Ishikawa (cell line): ENCODE measurements around the gene DSCAML1.

Experiments used
- CEBPB ChIP-seq: IDR thresholded peaks from 2 replicates; pipeline ENCODE4 v1.6.1; 2012
- EP300 ChIP-seq: IDR thresholded peaks from 2 replicates; pipeline ENCODE4 v1.6.1; 2012; ENCODE audit warnings: borderline replicate concordance
- FOXM1 ChIP-seq: IDR thresholded peaks from 2 replicates; pipeline ENCODE4 v1.6.1; 2012; ENCODE audit warnings: low read depth, borderline replicate concordance
- NFIC ChIP-seq: IDR thresholded peaks from 2 replicates; pipeline ENCODE4 v1.6.1; 2012
- RAD21 ChIP-seq: IDR thresholded peaks from 2 replicates; pipeline ENCODE4 v1.6.1; 2012; ENCODE audit warnings: low read depth
- TAF1 ChIP-seq: IDR thresholded peaks from 2 replicates; pipeline ENCODE4 v1.6.1; 2012; ENCODE audit warnings: low read depth, mild to moderate bottlenecking
- TCF12 ChIP-seq: IDR thresholded peaks from 2 replicates; pipeline ENCODE4 v1.6.1; 2012; ENCODE audit warnings: low read depth
- USF1 ChIP-seq: IDR thresholded peaks from 2 replicates; pipeline ENCODE4 v1.6.1; 2012
- YY1 ChIP-seq: IDR thresholded peaks from 2 replicates; pipeline ENCODE4 v1.6.1; 2012; ENCODE audit warnings: low read depth
- ZBTB7A ChIP-seq: IDR thresholded peaks from 2 replicates; pipeline ENCODE4 v1.6.1; 2012; ENCODE audit warnings: low read depth
- TF ChIP-seq, protein P1 (sequence below): IDR thresholded peaks from 2 replicates; pipeline ENCODE4 v1.6.1; 2012; ENCODE audit warnings: low read depth, mild to moderate bottlenecking
- TF ChIP-seq, protein P2 (sequence below): IDR thresholded peaks from 2 replicates; pipeline ENCODE4 v1.6.1; 2012

- TF ChIP-seq YY1 = no peak
- TF ChIP-seq, protein P1, sequence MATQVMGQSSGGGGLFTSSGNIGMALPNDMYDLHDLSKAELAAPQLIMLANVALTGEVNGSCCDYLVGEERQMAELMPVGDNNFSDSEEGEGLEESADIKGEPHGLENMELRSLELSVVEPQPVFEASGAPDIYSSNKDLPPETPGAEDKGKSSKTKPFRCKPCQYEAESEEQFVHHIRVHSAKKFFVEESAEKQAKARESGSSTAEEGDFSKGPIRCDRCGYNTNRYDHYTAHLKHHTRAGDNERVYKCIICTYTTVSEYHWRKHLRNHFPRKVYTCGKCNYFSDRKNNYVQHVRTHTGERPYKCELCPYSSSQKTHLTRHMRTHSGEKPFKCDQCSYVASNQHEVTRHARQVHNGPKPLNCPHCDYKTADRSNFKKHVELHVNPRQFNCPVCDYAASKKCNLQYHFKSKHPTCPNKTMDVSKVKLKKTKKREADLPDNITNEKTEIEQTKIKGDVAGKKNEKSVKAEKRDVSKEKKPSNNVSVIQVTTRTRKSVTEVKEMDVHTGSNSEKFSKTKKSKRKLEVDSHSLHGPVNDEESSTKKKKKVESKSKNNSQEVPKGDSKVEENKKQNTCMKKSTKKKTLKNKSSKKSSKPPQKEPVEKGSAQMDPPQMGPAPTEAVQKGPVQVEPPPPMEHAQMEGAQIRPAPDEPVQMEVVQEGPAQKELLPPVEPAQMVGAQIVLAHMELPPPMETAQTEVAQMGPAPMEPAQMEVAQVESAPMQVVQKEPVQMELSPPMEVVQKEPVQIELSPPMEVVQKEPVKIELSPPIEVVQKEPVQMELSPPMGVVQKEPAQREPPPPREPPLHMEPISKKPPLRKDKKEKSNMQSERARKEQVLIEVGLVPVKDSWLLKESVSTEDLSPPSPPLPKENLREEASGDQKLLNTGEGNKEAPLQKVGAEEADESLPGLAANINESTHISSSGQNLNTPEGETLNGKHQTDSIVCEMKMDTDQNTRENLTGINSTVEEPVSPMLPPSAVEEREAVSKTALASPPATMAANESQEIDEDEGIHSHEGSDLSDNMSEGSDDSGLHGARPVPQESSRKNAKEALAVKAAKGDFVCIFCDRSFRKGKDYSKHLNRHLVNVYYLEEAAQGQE = no peak
- TF ChIP-seq RAD21 = no peak
- no peak for TF ChIP-seq ZBTB7A
- no peak for TF ChIP-seq TAF1
- no peak for TF ChIP-seq NFIC
- TF ChIP-seq, protein P2, sequence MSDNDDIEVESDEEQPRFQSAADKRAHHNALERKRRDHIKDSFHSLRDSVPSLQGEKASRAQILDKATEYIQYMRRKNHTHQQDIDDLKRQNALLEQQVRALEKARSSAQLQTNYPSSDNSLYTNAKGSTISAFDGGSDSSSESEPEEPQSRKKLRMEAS = no peak
- no peak for TF ChIP-seq FOXM1
- TF ChIP-seq CEBPB = no peak
- TF ChIP-seq EP300 = no peak
- no peak for TF ChIP-seq USF1
- TF ChIP-seq TCF12 = no peak
These were observed 47.5 kb downstream of the DSCAML1 start for GRCh38 chr11:117749541-117749910.
